A549 (cell line): ENCODE measurements around the gene UBE2E3. TPM values are rescaled to one million over a fixed set of nuclear protein-coding genes. Genes with fewer than 3 reads are reported as not detected.

Experiments used
- ATAC-seq, 2 experiments: fragments of 200-7000 bp in 1 of 2; fragments of >200 bp in 1 of 2; cut with Nextera tagmentation in 1 of 2; cut with Tn5 transposase in 1 of 2; 3 replicates each; pipeline versions ENCODE4 v1.8.0 to v1.9.1; 2018 to 2020; ENCODE audit warnings: mild to moderate bottlenecking in 1 of 2, moderate library complexity in 1 of 2
- CTCF ChIA-PET: fragments of 300-600 bp; sonication (Branson Sonifier 250); formaldehyde crosslinking; extraction: SDS; loops from one replicate; lab custom pipeline; 2021; ENCODE audit warnings: antibody characterized with exemption, inconsistent platforms; lab: Yijun Ruan, JAX
- POLR2A ChIA-PET: fragments of 350-600 bp; formaldehyde crosslinking; extraction: SDS; loops from one replicate; lab custom pipeline; 2021; ENCODE audit warnings: antibody characterized with exemption, inconsistent platforms; lab: Yijun Ruan, JAX
- DNase-seq, 2 experiments: peaks; one replicate each; pipeline versions ENCODE4 v3.0.0 to v3.0.0-alpha.2; 2011 to 2016; ENCODE audit warnings: low read depth in 1 of 2, low spot score in 1 of 2
- FAIRE-seq: peaks from 2 replicates; lab custom pipeline; 2011; peaks lifted over from hg19 to GRCh38; lab: Jason Lieb, UNC
- H3K27ac ChIP-seq, 2 experiments: fragments of >200 bp; sonication (Bioruptor Twin); formaldehyde crosslinking; 3 replicates each; pipeline ENCODE4 v1.5.1; 2016 to 2017
- H3K4me1 ChIP-seq: fragments of >200 bp; sonication (Bioruptor Twin); formaldehyde crosslinking; 3 replicates; pipeline ENCODE4 v1.6.1; 2016
- H3K4me2 ChIP-seq: fragments of >200 bp; sonication (Bioruptor Twin); formaldehyde crosslinking; 3 replicates; pipeline ENCODE4 v1.6.1; 2016
- H3K4me3 ChIP-seq: fragments of >200 bp; sonication (Bioruptor Twin); formaldehyde crosslinking; 3 replicates; pipeline ENCODE4 v1.5.1; 2016
- H3K9me3 ChIP-seq: fragments of >200 bp; sonication (Bioruptor Twin); formaldehyde crosslinking; 3 replicates; pipeline ENCODE4 v1.6.1; 2016
- BHLHE40 ChIP-seq: IDR thresholded peaks from 2 replicates; pipeline ENCODE4 v1.6.1; 2012; ENCODE audit warnings: low read depth, low read length, inconsistent platforms
- CBX8 ChIP-seq: fragments of 200-600 bp; sonication (generic); IDR thresholded peaks from 2 replicates; pipeline ENCODE4 v1.6.1; 2016
- CHD2 ChIP-seq: fragments of 150-350 bp; IDR thresholded peaks from 2 replicates; pipeline ENCODE4 v1.6.1; 2014; ENCODE audit warnings: low read length; ENCODE audit not compliant: partially characterized antibody
- FOSB ChIP-seq: fragments of 250-450 bp; sonication (Bioruptor Pico); IDR thresholded peaks from 2 replicates; pipeline ENCODE4 v1.5.0; 2020; ENCODE audit warnings: mild to moderate bottlenecking, moderate library complexity
- FOXS1 ChIP-seq: fragments of 250-450 bp; sonication (Bioruptor Pico); IDR thresholded peaks from 2 replicates; pipeline ENCODE4 v1.5.0; 2020; ENCODE audit warnings: mild to moderate bottlenecking, moderate library complexity
- HOXA7 ChIP-seq: fragments of 250-450 bp; sonication (Bioruptor Pico); IDR thresholded peaks from 2 replicates; pipeline ENCODE4 v1.5.0; 2020; ENCODE audit warnings: mild to moderate bottlenecking, moderate library complexity
- HOXB13 ChIP-seq: fragments of 250-450 bp; sonication (Bioruptor Pico); IDR thresholded peaks from 2 replicates; pipeline ENCODE4 v1.5.0; 2020; ENCODE audit warnings: low read depth, mild to moderate bottlenecking, moderate library complexity
- JUNB ChIP-seq: fragments of >200 bp; sonication (Bioruptor Twin); formaldehyde crosslinking; IDR thresholded peaks from 2 replicates; pipeline ENCODE4 v1.6.1; 2016
- KDM1A ChIP-seq: fragments of 200-600 bp; sonication (generic); IDR thresholded peaks from 2 replicates; pipeline ENCODE4 v1.6.1; 2016; ENCODE audit warnings: low read depth, mild to moderate bottlenecking
- MAFK ChIP-seq: fragments of 450-650 bp; IDR thresholded peaks from 2 replicates; pipeline ENCODE4 v1.6.1; 2014; ENCODE audit not compliant: partially characterized antibody
- MAZ ChIP-seq: fragments of 150-350 bp; IDR thresholded peaks from 2 replicates; pipeline ENCODE4 v1.6.1; 2014; ENCODE audit warnings: antibody characterized with exemption, low read depth, low read length, borderline replicate concordance
- MYC ChIP-seq: IDR thresholded peaks from 2 replicates; pipeline ENCODE4 v1.6.1; 2012; ENCODE audit warnings: mild to moderate bottlenecking, inconsistent platforms, low read length, improper control_type of control experiment, borderline replicate concordance
- NR3C1 ChIP-seq: fragments of >200 bp; sonication (Bioruptor Twin); formaldehyde crosslinking; IDR thresholded peaks from 3 replicates; pipeline ENCODE4 v1.6.1; 2017
- SMC3 ChIP-seq: fragments of >200 bp; sonication (Bioruptor Twin); formaldehyde crosslinking; IDR thresholded peaks from 3 replicates; pipeline ENCODE4 v1.6.1; 2018; ENCODE audit warnings: inconsistent platforms
- TFCP2L1 ChIP-seq: fragments of 250-450 bp; sonication (Bioruptor Pico); IDR thresholded peaks from 2 replicates; pipeline ENCODE4 v1.5.0; 2021; ENCODE audit warnings: mild to moderate bottlenecking
- TP53 ChIP-seq: fragments of 250-450 bp; sonication (Bioruptor Pico); IDR thresholded peaks from 2 replicates; pipeline ENCODE4 v1.5.0; 2021; ENCODE audit warnings: mild to moderate bottlenecking, moderate library complexity
- ZFP36 ChIP-seq: fragments of 450-650 bp; IDR thresholded peaks from 2 replicates; pipeline ENCODE4 v1.6.1; 2014; ENCODE audit warnings: borderline replicate concordance; ENCODE audit not compliant: partially characterized antibody
- ZNF302 ChIP-seq: fragments of 250-450 bp; sonication (Bioruptor Pico); IDR thresholded peaks from 2 replicates; pipeline ENCODE4 v1.9.0; 2021; ENCODE audit warnings: inconsistent platforms, mild to moderate bottlenecking, moderate library complexity
- WGBS: methylation state at CpG from one replicate; pipeline ENCODE4 v1.1.6; 2017; ENCODE audit errors: missing lambda C conversion rate; 5-methylcytosine and 5-hydroxymethylcytosine counted together
- polyA plus RNA-seq, 4 experiments: library from polyadenylated mRNA; depleted of rRNA in 3 of 4; stranded (reverse); fragments of >200 nt; fragmentation: RNase III in 1 of 4; extraction: RNeasy Plus Mini Kit Qiagen cat#74134 plus additional on column Dnase treatment in 1 of 4; gene quantifications; 2 replicates in 3 of 4; 3 replicates in 1 of 4; pipeline ENCODE4 v1.2.3, GENCODE V29; 2011 to 2017
- TF ChIP-seq, protein P1 (sequence below): fragments of 150-350 bp; IDR thresholded peaks from 2 replicates; pipeline ENCODE4 v1.6.1; 2014; ENCODE audit warnings: low read depth, mild to moderate bottlenecking, low read length
- TF ChIP-seq, protein P2 (sequence below): IDR thresholded peaks from 2 replicates; pipeline ENCODE4 v1.6.1; 2012; ENCODE audit warnings: low read depth, borderline replicate concordance
- TF ChIP-seq, protein P3 (sequence below): IDR thresholded peaks from 2 replicates; pipeline ENCODE4 v1.6.1; 2012
- TF ChIP-seq, protein P4 (sequence below): fragments of >200 bp; sonication (Bioruptor Twin); formaldehyde crosslinking; IDR thresholded peaks from 3 replicates; pipeline ENCODE4 v1.6.1; 2016
- TF ChIP-seq, protein P5 (sequence below): IDR thresholded peaks from 2 replicates; pipeline ENCODE4 v1.6.1; 2012
- TF ChIP-seq, protein P6 (sequence below): fragments of >200 bp; sonication (Bioruptor Twin); formaldehyde crosslinking; IDR thresholded peaks from 2 replicates; pipeline ENCODE4 v1.6.1; 2016

UBE2E3 gene
- polyA plus RNA-seq, 2 of the 4 experiments (the other 2 are of a cell fraction), result 54.0 to 70.6 TPM

DNA sequence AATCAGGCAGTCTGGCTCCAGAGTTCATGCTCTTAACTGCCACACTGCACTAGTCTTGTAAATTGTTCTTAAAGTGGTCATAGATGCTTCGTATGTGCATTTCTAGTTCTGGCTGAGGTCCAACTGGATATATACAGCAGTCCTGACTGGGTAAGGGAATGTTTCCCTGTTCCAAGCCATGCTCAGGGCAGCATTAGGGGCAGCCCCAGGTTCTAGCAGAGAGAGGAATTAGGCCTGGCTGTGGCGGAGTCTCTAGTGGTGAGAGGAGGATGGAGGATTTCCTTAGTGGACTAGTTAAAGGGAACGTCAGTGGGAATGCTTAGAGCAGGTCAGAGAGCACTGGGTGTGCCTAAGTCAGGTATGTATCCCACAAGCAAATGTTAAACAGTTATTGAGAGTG lies 28.0 kb downstream of the UBE2E3 start:
- POLR2A ChIA-PET, result no interaction called here
- Histone ChIP-seq H3K4me2 (no peak overlapping the region), H3K4me1 (peaks cover 4% of the 10 kb centered on the region; the same call in 1 of the 3 replicates), H3K9me3 (no peaks in the 10 kb centered on the region), H3K27ac (no peak overlapping the region), H3K4me3 (no peak overlapping the region)
- 64% methylated on average over 3 of the region's 3 CpGs for WGBS
- TF ChIP-seq HOXA7 (no peak), FOSB (CRISPR knock-in tag) (no peak), CHD2 (no peak), TFCP2L1 (CRISPR knock-in tag) (no peak), SMC3 (no peak), MYC (no peak)
- DNase-seq, result peak in 1 of 2 experiments; percentile 2
- ATAC-seq, result peak; percentile 54 to 69; a peak in 3 of 6 replicates
- CTCF ChIA-PET, result no interaction called here
- no peak for FAIRE-seq

DNA sequence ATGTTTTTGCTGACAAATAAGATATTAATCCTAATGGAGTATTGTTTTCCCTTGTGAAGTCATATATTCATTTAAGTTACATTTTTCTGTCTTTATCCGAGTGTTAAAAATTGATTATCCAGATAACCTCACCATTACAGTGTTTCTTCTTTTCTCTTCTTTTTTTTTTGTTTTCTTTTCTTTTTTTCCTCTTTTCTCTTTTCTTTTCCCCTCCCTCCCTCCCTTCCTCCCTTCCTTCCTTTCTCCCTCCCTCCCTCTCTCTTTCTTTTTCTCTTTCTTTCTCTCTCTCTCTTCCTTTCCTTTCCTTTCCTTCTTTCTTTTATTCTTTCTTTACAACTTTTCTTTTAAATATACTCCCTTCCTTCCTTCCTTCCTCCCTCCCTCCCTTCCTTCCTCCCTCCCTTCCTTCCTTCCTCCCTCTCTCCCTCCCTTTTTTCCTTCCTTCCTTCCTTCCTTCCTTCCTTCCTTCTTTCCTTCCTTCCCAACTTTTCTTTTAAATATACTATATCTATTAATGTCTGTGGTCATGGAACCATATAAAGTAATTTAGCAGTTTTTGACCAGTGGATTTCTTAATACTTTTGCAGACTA lies 40.9 kb downstream of the UBE2E3 start:
- FAIRE-seq, result no peak
- no peak for DNase-seq
- Histone ChIP-seq H3K4me3 (no peak overlapping the region), H3K4me1 (peaks cover 6% of the 10 kb centered on the region; the same call in 1 of the 3 replicates), H3K4me2 (no peak overlapping the region), H3K27ac (no peak overlapping the region), H3K9me3 (no peaks in the 10 kb centered on the region)
- ChIA-PET CTCF (no interaction called here), POLR2A (no interaction called here)
- 91% methylated on average over 1 of the region's 1 CpG for WGBS
- ATAC-seq, result no peak
- no peak for TF ChIP-seq FOXS1
- TF ChIP-seq, protein P1, sequence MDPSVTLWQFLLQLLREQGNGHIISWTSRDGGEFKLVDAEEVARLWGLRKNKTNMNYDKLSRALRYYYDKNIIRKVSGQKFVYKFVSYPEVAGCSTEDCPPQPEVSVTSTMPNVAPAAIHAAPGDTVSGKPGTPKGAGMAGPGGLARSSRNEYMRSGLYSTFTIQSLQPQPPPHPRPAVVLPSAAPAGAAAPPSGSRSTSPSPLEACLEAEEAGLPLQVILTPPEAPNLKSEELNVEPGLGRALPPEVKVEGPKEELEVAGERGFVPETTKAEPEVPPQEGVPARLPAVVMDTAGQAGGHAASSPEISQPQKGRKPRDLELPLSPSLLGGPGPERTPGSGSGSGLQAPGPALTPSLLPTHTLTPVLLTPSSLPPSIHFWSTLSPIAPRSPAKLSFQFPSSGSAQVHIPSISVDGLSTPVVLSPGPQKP, result no peak
- TF ChIP-seq BHLHE40, result no peak
- TF ChIP-seq KDM1A, result no peak
- no peak for TF ChIP-seq MAFK
- no peak for TF ChIP-seq HOXB13 (CRISPR knock-in tag)
- TF ChIP-seq TP53 (CRISPR knock-in tag), result no peak
- TF ChIP-seq ZFP36, result no peak
- TF ChIP-seq, protein P2, sequence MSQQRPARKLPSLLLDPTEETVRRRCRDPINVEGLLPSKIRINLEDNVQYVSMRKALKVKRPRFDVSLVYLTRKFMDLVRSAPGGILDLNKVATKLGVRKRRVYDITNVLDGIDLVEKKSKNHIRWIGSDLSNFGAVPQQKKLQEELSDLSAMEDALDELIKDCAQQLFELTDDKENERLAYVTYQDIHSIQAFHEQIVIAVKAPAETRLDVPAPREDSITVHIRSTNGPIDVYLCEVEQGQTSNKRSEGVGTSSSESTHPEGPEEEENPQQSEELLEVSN, result no peak
- no peak for TF ChIP-seq TFCP2L1 (CRISPR knock-in tag)
- TF ChIP-seq ZNF302 (CRISPR knock-in tag), result no peak
- TF ChIP-seq NR3C1, result no peak
- TF ChIP-seq CBX8, result no peak
- TF ChIP-seq, protein P3, sequence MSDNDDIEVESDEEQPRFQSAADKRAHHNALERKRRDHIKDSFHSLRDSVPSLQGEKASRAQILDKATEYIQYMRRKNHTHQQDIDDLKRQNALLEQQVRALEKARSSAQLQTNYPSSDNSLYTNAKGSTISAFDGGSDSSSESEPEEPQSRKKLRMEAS, result no peak
- TF ChIP-seq, protein P4, sequence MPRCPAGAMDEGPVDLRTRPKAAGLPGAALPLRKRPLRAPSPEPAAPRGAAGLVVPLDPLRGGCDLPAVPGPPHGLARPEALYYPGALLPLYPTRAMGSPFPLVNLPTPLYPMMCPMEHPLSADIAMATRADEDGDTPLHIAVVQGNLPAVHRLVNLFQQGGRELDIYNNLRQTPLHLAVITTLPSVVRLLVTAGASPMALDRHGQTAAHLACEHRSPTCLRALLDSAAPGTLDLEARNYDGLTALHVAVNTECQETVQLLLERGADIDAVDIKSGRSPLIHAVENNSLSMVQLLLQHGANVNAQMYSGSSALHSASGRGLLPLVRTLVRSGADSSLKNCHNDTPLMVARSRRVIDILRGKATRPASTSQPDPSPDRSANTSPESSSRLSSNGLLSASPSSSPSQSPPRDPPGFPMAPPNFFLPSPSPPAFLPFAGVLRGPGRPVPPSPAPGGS, result no peak

DNA sequence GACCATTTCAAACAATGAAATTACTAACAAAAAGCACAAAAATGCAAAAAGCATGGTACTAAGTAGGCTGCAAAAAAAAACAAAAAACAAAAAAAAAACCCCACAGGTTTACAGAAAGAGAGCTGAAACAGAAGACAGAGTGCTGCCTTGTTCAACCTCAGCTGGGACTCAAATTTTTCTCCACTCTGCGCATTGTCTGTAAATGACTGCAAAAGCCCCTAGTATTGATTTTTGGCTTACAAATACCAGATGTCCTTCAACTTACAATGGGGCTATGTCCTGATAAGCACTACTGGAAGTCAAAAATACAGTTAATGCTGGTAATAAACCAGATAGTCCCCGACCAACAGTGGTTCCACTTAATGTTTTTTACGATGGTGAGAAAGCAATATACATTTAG lies 42.2 kb downstream of the UBE2E3 start:
- FAIRE-seq (no peak), ATAC-seq (no peak), DNase-seq (no peak)
- Histone ChIP-seq H3K4me2 (no peak overlapping the region), H3K4me3 (no peak overlapping the region), H3K4me1 (peaks cover 6% of the 10 kb centered on the region; the same call in 1 of the 3 replicates), H3K9me3 (no peaks in the 10 kb centered on the region), H3K27ac (no peak overlapping the region)
- 88% methylated on average over 3 of the region's 3 CpGs for WGBS
- TF ChIP-seq, protein P5, sequence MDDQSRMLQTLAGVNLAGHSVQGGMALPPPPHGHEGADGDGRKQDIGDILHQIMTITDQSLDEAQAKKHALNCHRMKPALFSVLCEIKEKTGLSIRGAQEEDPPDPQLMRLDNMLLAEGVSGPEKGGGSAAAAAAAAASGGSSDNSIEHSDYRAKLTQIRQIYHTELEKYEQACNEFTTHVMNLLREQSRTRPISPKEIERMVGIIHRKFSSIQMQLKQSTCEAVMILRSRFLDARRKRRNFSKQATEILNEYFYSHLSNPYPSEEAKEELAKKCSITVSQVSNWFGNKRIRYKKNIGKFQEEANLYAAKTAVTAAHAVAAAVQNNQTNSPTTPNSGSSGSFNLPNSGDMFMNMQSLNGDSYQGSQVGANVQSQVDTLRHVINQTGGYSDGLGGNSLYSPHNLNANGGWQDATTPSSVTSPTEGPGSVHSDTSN, result no peak
- TF ChIP-seq JUNB (no peak), MAZ (no peak)
- TF ChIP-seq, protein P1, result no peak
- TF ChIP-seq, protein P6, sequence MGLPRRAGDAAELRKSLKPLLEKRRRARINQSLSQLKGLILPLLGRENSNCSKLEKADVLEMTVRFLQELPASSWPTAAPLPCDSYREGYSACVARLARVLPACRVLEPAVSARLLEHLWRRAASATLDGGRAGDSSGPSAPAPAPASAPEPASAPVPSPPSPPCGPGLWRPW, result no peak
- CTCF ChIA-PET, result no interaction called here
- POLR2A ChIA-PET, result no interaction called here
